HG03103 (cell line): ENCODE measurements around the gene BRMS1.
"Not testable (repeated sequence)": the region's sequence is repeated elsewhere in the genome, so short reads cannot be mapped to it uniquely, and the experiment has no call there.

Experiments
- ATAC-seq: cut with Tn5 transposase; IDR thresholded peaks from one replicate; pipeline ENCODE4 v1.9.1; 2021; ENCODE audit warnings: low read depth; ENCODE audit not compliant: unreplicated experiment

BRMS1 gene

DNA sequence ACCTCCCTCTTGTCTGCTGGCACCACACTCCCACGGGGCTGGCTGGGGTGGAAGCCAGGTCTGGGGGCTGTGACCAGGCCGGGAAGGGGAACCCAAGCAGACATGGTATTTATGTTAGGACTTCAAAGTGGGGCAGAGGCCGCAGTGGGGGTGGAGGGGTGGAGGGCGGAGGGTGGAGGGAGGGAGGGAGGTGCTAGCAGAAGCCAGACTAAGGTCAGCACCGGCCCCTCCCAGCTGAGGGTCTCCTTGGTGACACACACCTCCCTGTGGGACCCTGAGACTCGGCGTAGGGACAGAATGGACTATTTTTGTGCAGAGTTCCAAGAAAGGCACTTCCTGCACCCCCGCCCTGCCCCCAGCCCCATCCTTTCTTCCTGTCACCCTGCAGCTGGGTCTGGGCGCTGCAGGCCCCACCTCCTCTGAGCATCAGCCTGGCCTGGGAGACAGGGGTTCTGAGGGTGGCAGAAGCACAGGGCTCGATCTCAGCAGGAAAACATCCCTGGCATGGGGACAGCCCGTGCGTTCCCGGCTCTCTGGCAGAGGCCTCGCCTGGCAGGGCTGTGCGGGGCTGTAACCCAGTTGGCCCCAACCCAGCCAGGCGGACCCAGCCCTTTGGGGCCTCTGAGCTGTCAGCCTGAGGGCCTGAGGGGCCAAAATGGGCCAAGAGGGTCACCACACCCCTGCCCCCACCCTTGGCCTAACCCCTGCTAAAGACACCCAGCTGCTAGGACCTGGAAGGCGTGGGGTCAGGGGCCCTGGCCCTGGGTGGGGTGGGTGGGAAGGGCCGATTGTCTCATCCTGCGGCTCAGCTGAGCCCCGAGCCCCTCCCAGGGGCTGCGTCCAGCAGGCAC is 18.4 kb downstream of the BRMS1 start:
- no peak for ATAC-seq

- ATAC-seq, result no peak
These were observed 19.6 kb downstream of the BRMS1 start for GRCh38 chr11:66325263-66325671.

- ATAC-seq, result no peak
These were observed 20.2 kb downstream of the BRMS1 start for GRCh38 chr11:66324664-66325063.

DNA sequence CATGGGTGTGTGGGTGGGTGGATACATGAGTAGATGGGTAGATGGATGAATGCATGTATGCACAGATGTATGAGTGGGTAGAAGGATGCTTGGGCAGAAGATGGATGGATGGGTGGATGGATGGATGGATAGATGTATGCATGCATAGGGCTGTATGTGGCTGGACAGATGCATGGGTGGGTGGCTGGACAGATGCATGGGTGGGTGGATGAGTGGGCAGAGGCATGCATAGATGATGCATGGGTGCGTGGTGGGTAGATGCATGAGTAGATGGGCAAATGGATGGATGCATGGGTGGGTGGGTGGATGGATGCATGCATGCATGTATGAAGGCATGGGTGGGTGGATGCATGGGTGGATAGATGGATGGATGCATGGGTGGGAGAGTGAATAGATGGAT is 21.2 kb downstream of the BRMS1 start:
- ATAC-seq, result no peak

- no peak for ATAC-seq
These were observed 22.0 kb downstream of the BRMS1 start for GRCh38 chr11:66322732-66323427.

GRCh38 chr11:66321606-66322005 is 23.3 kb downstream of the BRMS1 start:
- ATAC-seq, result no peak

GRCh38 chr11:66320748-66321147 is 24.2 kb downstream of the BRMS1 start:
- not testable (repeated sequence) for ATAC-seq

DNA sequence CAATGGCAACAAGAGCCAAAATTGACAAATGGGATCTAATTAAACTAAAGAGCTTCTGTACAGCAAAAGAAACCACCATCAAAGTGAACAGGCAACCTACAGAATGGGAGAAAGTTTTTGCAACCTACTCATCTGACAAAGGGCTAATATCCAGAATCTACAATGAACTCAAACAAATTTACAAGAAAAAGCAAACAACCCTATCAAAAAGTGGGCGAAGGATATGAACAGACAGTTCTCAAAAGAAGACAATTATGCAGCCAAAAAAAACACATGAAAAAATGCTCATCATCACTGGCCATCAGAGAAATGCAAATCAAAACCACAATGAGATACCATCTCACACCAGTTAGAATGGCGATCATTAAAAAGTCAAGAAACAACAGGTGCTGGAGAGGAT is 24.6 kb downstream of the BRMS1 start:
- not testable (repeated sequence) for ATAC-seq

GRCh38 chr11:66318600-66318970 is 26.3 kb downstream of the BRMS1 start:
- no peak for ATAC-seq

DNA sequence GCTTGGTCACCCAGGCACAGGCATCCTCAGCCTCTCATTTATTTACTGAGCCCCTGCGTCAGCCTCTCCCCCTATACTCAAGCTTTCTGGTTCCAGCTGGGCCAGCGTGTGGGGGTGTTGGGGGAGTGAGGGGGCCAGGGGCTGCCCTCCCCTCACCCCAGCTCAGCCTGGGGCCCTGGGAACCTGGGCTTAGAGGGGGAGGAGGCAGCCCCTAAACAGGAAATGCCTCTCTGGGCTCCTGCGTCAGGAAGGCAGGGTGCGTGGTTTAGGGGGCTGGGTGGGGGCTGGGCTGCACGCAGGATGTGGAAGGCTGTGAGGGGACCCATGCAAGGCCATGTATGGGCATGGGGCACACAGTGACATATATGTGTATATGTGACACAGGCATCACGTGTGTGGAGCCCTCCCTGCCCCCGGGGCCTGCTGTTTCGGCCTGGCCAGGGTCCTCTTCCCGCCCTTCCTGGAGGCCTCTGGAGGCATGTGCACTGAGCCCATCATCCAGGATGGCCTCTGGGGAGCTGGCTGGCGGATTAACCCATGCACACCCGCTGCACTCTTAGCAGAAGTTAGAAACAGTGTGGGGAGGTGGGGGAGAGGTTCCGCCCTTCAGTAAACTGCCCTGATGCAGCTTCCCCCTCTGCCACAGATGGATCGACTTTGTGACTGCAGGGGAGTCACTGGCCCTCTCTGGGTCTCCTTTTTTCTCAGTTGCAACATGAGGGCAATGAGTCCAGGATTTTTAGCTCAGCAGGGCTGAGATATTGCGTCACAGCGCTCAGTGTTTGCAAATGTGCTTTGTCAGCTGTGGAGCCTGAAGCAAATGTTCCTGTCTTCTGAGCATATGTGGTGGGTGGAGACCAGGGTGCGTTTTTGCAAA is 26.9 kb downstream of the BRMS1 start:
- ATAC-seq, result no peak

- no peak for ATAC-seq
These were observed 27.6 kb downstream of the BRMS1 start for GRCh38 chr11:66317322-66317722.

DNA sequence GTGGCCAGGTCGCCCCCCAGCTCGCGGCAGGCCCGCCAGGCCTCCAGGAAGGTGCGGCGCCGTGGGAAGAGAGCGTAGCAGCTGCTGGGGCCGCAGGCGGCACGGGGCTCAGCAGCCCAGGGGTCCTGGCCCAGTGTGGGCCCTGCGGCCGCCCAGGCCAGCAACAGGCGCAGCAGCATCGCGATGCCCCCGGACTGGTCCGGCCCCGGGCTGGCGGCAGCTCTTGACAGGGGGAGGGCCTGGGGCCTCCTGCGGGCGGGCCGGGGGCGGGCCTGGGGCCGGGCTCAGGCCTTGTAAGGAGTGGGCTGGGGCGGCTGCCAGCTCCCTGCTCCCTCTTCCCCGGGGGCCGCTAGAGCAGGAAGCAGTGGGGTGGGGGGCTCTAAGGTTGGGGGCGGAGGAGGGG is 28.1 kb downstream of the BRMS1 start, which contains the start of gene CD248:
Gene CD248, minus strand, starts transcription at position 196 of the 403 bp plus-strand sequence. Its CDS starts 17 bp downstream, at position 179.
- no peak for ATAC-seq

DNA sequence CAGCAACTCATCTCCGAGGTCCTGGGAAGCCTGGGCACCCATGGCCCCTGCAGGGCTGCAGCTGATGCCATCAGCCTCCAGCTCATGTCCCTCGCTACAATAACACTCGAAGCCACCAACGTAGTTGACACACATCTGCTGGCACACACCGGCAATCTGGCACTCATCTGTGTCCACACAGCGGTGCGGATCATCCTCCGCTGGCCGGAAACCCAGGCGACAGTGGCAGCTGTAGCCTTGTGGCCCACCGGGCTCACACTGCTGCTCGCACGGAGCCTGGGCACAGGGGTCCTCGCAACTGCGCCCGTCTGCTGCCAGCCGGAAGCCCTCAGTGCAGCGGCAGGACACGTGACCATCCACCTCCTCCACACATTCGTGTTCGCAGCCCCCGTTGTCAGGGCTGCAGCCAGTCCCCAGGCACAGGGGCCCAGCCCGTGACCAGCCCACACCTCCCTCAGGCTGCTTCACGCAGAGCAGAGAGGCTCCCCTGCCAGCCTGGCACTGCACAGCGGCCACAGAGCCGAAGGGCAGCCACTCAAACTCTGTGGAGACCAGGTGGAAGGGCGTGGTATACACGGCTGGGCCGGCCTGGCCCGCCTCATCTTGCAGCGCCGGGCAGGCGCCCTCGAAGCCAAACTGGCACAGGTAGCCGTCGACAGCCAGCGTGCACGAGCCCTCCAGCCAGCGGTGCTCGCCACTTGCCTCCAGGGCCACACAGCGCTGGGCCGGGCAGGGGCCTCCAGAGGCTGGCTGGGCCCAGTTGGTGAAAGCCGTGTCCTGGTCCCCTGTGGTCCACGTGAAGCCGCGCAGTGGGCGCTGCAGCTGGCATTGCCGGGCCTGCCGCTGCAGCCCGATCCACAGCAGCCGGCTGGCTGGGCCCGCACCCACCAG is 28.7 kb downstream of the BRMS1 start:
- no peak for ATAC-seq

GRCh38 chr11:66315498-66315885 is 29.4 kb downstream of the BRMS1 start:
- ATAC-seq, result no peak

DNA sequence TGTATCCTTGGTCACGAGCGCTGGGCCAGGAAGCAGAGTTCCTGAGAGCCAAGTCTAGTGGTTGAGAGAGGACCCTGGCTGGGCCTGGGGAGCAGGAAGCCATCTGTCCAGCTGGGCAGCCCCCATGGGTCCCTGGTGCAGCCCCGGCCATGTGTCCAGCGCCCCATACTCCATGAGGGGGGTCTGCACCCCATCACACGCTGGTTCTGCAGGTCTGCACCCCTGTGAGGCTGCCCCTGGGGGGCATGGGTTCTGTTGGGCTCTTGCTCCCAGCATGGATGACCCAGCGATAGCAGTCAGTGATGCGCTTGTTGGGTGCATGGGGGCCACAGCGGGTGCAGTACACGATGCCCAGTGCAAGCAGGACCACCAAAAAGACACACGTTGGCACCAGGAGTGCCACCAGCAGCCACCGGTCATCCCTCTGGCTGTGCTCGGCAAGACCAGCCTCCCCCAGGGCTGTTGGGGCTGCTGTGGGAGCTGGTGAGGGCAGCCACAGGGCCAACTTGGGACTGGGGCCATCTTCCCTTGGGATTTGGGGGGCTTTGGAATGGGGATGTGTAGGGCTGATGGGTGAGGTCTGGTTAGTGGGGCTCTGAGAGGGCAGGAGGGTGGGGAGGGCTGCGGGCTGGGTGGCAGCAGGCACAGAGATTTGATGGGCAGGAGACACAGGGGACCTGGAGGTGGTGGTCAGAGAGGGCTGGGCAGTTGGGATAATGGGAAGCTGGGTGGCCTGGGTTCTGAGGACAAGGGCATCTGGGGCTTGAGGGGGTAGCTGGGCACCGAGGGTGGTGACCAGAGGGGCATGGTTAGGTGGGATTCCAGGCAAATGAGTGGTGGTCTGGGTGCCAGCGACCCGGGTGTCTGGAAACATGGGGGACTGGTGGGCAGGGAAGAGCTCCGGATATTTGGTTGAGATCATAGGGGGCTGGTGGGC is 30.1 kb downstream of the BRMS1 start:
- no peak for ATAC-seq

- ATAC-seq, result no peak
These were observed 30.8 kb downstream of the BRMS1 start for GRCh38 chr11:66314186-66314501.

- ATAC-seq, result no peak
These were observed 31.4 kb downstream of the BRMS1 start for GRCh38 chr11:66313321-66314185.
